Sigmoid colon (tissue), 7 donors: ENCODE data around the gene NPBWR2. TPM values are rescaled to one million over a fixed set of nuclear protein-coding genes. Genes with fewer than 3 reads are reported as not detected.

Experiments
- DNase-seq: peaks from one replicate; pipeline ENCODE4 v3.0.0-alpha.2; 2019
- H3K27ac ChIP-seq, 4 donors: fragments of 200-600 bp; sonication (generic); one replicate each; pipeline ENCODE4 v1.5.1; 2016 to 2019; ENCODE audit warnings: mild to moderate bottlenecking in 1 of 4
- H3K27me3 ChIP-seq, 3 donors: fragments of 200-600 bp; sonication (generic); one replicate each; pipeline ENCODE4 v1.5.1; 2019; ENCODE audit warnings: mild to moderate bottlenecking in 1 of 3
- H3K36me3 ChIP-seq, 4 donors: fragments of 200-600 bp; sonication (generic); one replicate each; pipeline ENCODE4 v1.5.1; 2016 to 2019
- H3K4me1 ChIP-seq, 4 donors: fragments of 200-600 bp; sonication (generic); one replicate each; pipeline ENCODE4 v1.5.1; 2017 to 2019
- H3K4me3 ChIP-seq, 4 donors: fragments of 200-600 bp; sonication (generic); one replicate each; pipeline ENCODE4 v1.5.1; 2017 to 2019; ENCODE audit warnings: mild to moderate bottlenecking in 2 of 4, moderate library complexity in 1 of 4
- H3K9me3 ChIP-seq, 4 donors: fragments of 200-600 bp in 3 of 4; sonication (generic) in 3 of 4; one replicate each; pipeline versions ENCODE4 v1.5.1 to v1.6.1; 2013 to 2019
- EP300 ChIP-seq, 4 donors: sonication (generic); formaldehyde crosslinking; IDR thresholded peaks; one replicate each; pipeline ENCODE4 v1.6.1; 2017; ENCODE audit warnings: antibody characterized with exemption in 4 of 4
- POLR2A ChIP-seq, 2 donors: fragments of 450-650 bp; IDR thresholded peaks; one replicate each; pipeline ENCODE4 v1.6.1; 2016; ENCODE audit warnings: antibody characterized with exemption in 2 of 2, mild to moderate bottlenecking in 2 of 2, moderate library complexity in 2 of 2
- POLR2AphosphoS5 ChIP-seq, 4 donors: sonication (generic); formaldehyde crosslinking; IDR thresholded peaks; one replicate each; pipeline ENCODE4 v1.6.1; 2017; ENCODE audit warnings: antibody characterized with exemption in 4 of 4
- WGBS, 2 donors: extraction: QIAGEN DNeasy Blood & Tissue Kit; methylation state at CpG; one replicate each; pipeline ENCODE4 v1.1.7; 2013; 5-methylcytosine and 5-hydroxymethylcytosine counted together
- intact Hi-C: fragments of 100-400 bp; cut with DNase I; formaldehyde crosslinking; loops from one replicate; pipeline ENCODE4 v1.15.1; 2023
- polyA plus RNA-seq, 3 donors: library from polyadenylated mRNA; stranded (reverse); fragments of 200-250 nt; gene quantifications; one replicate each; pipeline ENCODE4 v1.2.3, GENCODE V29; 2013
- total RNA-seq, 4 donors: library from RNA; depleted of rRNA; stranded (reverse); fragments of >200 nt; gene quantifications; one replicate each; pipeline ENCODE4 v1.1.0, GENCODE V29; 2016
- TF ChIP-seq, protein P1 (sequence below), 4 experiments: fragments of 450-650 bp in 3 of 4; fragments of 200-600 bp in 1 of 4; IDR thresholded peaks; one replicate each; pipeline ENCODE4 v1.5.1; 2016 to 2019; ENCODE audit warnings: antibody characterized with exemption in 4 of 4, mild to moderate bottlenecking in 3 of 4, moderate library complexity in 2 of 4
- donor health status: healthy with polysubstance abuse.
- donor health status: Bipolar disorder and iron deficiency.
- donor health status: healthy.

NPBWR2 gene
- total and polyA plus RNA-seq, 7 donors = not detected

GRCh38 chr20:64058536-64058935 lies 48.8 kb downstream of the NPBWR2 start:
- intact Hi-C loops = no loop called here
- Histone ChIP-seq H3K9me3 (no peaks in the 10 kb centered on the region), H3K27ac (no peak overlapping the region), H3K27me3 (peaks cover 0 to 29% (median 24%) of the 10 kb centered on the region in 3 donors), H3K4me1 (peaks cover 0 to 15% (median 9%) of the 10 kb centered on the region in 4 donors), H3K4me3 (no peak overlapping the region), H3K36me3 (no peaks in the 10 kb centered on the region)
- WGBS, 2 donors = 37 to 73% methylated on average over 12 of the region's 12 CpGs
- DNase-seq = no peak
- TF ChIP-seq, protein P1, sequence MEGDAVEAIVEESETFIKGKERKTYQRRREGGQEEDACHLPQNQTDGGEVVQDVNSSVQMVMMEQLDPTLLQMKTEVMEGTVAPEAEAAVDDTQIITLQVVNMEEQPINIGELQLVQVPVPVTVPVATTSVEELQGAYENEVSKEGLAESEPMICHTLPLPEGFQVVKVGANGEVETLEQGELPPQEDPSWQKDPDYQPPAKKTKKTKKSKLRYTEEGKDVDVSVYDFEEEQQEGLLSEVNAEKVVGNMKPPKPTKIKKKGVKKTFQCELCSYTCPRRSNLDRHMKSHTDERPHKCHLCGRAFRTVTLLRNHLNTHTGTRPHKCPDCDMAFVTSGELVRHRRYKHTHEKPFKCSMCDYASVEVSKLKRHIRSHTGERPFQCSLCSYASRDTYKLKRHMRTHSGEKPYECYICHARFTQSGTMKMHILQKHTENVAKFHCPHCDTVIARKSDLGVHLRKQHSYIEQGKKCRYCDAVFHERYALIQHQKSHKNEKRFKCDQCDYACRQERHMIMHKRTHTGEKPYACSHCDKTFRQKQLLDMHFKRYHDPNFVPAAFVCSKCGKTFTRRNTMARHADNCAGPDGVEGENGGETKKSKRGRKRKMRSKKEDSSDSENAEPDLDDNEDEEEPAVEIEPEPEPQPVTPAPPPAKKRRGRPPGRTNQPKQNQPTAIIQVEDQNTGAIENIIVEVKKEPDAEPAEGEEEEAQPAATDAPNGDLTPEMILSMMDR (IDR thresholded peaks at IDR 0.05) = no peak
- TF ChIP-seq EP300 (IDR thresholded peaks at IDR 0.05) (no peak), POLR2A (IDR thresholded peaks at IDR 0.05) (no peak), POLR2AphosphoS5 (IDR thresholded peaks at IDR 0.05) (no peak)

DNA sequence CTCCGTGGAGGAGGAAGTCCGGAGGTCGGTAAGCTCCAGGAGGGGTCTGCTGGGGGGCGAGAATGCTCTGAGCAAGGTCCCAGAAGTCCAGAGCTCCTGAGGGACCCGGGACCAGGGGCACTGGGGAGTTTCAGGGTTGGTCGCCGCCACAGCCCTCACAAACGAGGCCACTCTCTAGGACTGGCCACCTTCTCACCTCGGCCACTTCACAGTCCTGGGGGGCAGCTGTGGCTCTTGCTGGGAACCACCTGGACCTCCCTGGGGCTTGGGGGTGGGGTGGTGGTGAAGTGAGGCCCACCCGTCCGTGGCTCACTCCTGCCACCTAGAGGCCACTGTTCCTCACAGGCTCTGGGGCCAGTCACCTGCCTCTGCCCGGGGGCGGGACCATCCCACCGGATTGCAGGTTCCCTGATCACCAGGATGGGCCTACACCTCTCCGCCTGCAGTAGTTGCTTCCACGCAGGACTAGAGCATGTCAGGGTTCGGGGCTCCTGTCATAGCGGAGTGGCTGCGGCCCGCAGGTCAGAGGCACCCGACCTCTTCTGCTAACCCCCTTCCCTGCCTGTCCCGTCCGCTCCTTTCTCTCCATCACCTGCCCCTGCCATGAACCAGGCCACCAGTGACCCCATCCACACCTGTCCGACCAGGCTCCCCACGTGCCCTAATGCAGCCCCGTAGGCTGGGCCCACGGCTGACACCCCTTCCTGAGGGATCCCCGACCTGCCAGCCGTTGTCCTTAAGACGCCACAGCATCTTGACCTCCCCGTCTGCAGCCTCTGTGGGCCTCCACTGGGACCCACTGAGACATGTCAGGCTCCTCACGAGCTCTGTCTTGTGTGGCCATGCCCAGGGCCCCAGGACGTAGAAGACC lies 49.5 kb downstream of the NPBWR2 start:
- DNase-seq = peak; percentile 82
- Histone ChIP-seq H3K4me3 (peak overlapping the region in 1 of 4 donors; percentile 10), H3K9me3 (no peaks in the 10 kb centered on the region), H3K4me1 (peaks cover 0 to 15% (median 7%) of the 10 kb centered on the region in 4 donors), H3K27ac (peak overlapping the region; percentile 10 to 71 (median 48)), H3K36me3 (no peaks in the 10 kb centered on the region), H3K27me3 (peaks cover 0 to 35% (median 30%) of the 10 kb centered on the region in 3 donors)
- no peak for TF ChIP-seq POLR2AphosphoS5 (IDR thresholded peaks at IDR 0.05)
- TF ChIP-seq EP300 (IDR thresholded peaks at IDR 0.05) = no peak
- TF ChIP-seq, protein P1 (IDR thresholded peaks at IDR 0.05) = peak; percentile 60 to 83 (median 77)
- intact Hi-C loops = no loop called here
- 27 to 38% methylated on average over 33 of the region's 33 CpGs for WGBS, 2 donors

DNA sequence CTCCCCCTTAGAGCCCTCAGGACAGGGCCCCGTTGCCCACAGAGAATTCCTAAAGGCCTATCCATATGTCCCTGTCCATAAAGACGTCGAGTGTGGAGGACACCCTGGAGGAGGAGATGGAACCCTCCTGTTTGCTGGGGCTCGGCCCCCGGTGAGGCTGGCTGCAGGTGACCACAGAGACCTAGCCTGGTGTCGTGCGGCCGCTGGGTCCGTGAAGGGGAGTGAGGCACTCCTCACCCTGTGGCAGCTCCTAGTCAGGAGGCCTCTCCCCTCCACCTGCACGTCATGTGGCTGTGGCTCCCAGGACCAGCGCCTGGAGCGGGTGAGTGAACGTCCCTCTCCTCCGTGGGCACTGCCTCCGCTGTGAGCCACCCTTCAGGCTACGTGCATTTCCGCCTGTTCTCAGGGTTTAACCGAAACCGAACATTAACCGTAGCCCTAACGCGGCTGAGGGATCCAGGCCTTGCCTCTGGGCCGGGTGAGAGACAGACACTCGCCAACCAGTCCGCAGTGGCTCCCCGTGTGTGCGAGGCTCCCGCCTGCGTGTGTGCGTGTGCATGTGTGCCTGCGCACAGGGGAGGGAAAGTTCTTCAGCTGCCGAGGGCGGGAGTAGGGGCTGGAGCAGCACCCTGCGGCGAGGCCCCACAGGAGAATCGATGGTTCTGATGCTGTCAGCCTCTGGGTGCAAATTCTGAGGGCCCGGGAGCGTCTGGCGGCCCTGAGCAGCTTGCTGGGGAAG lies 50.3 kb downstream of the NPBWR2 start:
- intact Hi-C loops = no loop called here
- WGBS, 2 donors = 60 to 66% methylated on average over 39 of the region's 39 CpGs
- H3K4me3 ChIP-seq = peak overlapping the region in 1 of 4 donors; percentile 10
- no peaks in the 10 kb centered on the region for H3K9me3 ChIP-seq
- TF ChIP-seq, protein P1 (IDR thresholded peaks at IDR 0.05) = no peak
- no peak for TF ChIP-seq EP300 (IDR thresholded peaks at IDR 0.05)
- peak overlapping the region; percentile 10 to 71 (median 48) for H3K27ac ChIP-seq
- H3K27me3 ChIP-seq = peaks cover 0 to 43% (median 35%) of the 10 kb centered on the region in 3 donors
- H3K36me3 ChIP-seq = no peaks in the 10 kb centered on the region
- peaks cover 0 to 8% (median 2%) of the 10 kb centered on the region in 4 donors for H3K4me1 ChIP-seq
- DNase-seq = no peak

DNA sequence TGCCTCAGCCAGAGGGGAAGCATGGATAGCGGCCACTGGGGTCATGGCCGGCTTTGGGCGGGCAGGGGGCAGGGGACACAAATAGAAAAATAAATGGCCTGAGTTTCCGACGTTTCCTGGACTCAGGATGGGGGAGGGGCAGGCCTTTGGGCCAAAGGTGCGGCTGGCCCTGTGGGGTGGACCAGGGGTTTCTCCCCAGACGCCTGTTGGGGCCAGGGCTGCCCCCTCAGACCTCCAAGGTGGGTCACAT lies 50.8 kb downstream of the NPBWR2 start:
- H3K36me3 ChIP-seq = no peaks in the 10 kb centered on the region
- peaks cover 2 to 48% (median 40%) of the 10 kb centered on the region in 3 donors for H3K27me3 ChIP-seq
- TF ChIP-seq, protein P1 (IDR thresholded peaks at IDR 0.05) = no peak
- no peak for TF ChIP-seq EP300 (IDR thresholded peaks at IDR 0.05)
- TF ChIP-seq POLR2AphosphoS5 (IDR thresholded peaks at IDR 0.05) = no peak
- no peak for TF ChIP-seq POLR2A (IDR thresholded peaks at IDR 0.05)
- no peak for DNase-seq
- H3K4me3 ChIP-seq = no peak overlapping the region
- no peaks in the 10 kb centered on the region for H3K9me3 ChIP-seq
- peaks cover 0 to 7% (median 0%) of the 10 kb centered on the region in 4 donors for H3K4me1 ChIP-seq
- 43 to 61% methylated on average over 7 of the region's 7 CpGs for WGBS, 2 donors
- peak overlapping the region; percentile 10 to 71 (median 48) for H3K27ac ChIP-seq
- intact Hi-C loops = no loop called here
